Astrocyte (in vitro differentiated cells and primary cell): ENCODE measurements around the gene NUTM1. TPM values are rescaled to one million over a fixed set of nuclear protein-coding genes. Genes with fewer than 3 reads are reported as not detected.

ENCODE experiments used
- DNase-seq: peaks from one replicate; pipeline ENCODE4 v3.0.0-alpha.2; 2010; ENCODE audit warnings: low read depth
- FAIRE-seq: peaks from 2 replicates; lab custom pipeline; 2011; peaks lifted over from hg19 to GRCh38; lab: Jason Lieb, UNC
- H2AFZ ChIP-seq: 2 replicates; pipeline ENCODE4 v1.6.0; 2012; ENCODE audit warnings: low read depth, low read length, inconsistent platforms
- H3K27ac ChIP-seq: 2 replicates; pipeline ENCODE4 v1.5.1; 2011; ENCODE audit warnings: low read depth, low read length, inconsistent platforms
- H3K27me3 ChIP-seq: 2 replicates; pipeline ENCODE4 v1.6.0; 2011; ENCODE audit warnings: low read length, inconsistent platforms; ENCODE audit not compliant: insufficient read depth
- H3K36me3 ChIP-seq: 2 replicates; pipeline ENCODE4 v1.5.1; 2011; ENCODE audit warnings: low read length, inconsistent platforms; ENCODE audit not compliant: insufficient read depth
- H3K4me1 ChIP-seq: 2 replicates; pipeline ENCODE4 v1.5.1; 2011; ENCODE audit warnings: low read length, inconsistent platforms; ENCODE audit not compliant: insufficient read depth
- H3K4me2 ChIP-seq: 2 replicates; pipeline ENCODE4 v1.6.0; 2012; ENCODE audit warnings: low read length, inconsistent platforms
- H3K4me3 ChIP-seq: 2 replicates; pipeline ENCODE4 v1.5.1; 2011; ENCODE audit warnings: low read depth, mild to moderate bottlenecking, low read length, inconsistent platforms; ENCODE audit not compliant: insufficient read depth
- H3K79me2 ChIP-seq: 2 replicates; pipeline ENCODE4 v1.6.0; 2012; ENCODE audit warnings: mild to moderate bottlenecking, low read length, inconsistent platforms; ENCODE audit not compliant: insufficient read depth
- H3K9ac ChIP-seq: 2 replicates; pipeline ENCODE4 v1.6.0; 2012; ENCODE audit warnings: mild to moderate bottlenecking, low read length, inconsistent platforms
- H3K9me3 ChIP-seq: 2 replicates; pipeline ENCODE4 v1.5.1; 2012; ENCODE audit warnings: low read depth, mild to moderate bottlenecking, low read length, inconsistent platforms; ENCODE audit not compliant: insufficient read depth
- H4K20me1 ChIP-seq: 2 replicates; pipeline ENCODE4 v1.6.0; 2012; ENCODE audit warnings: low read length, inconsistent platforms; ENCODE audit not compliant: insufficient read depth
- H3K27ac Mint-ChIP-seq: one replicate; pipeline ENCODE4 v1.8.0; 2021; ENCODE audit warnings: mild to moderate bottlenecking, mixed read lengths; ENCODE audit not compliant: unreplicated experiment
- H3K27me3 Mint-ChIP-seq: one replicate; pipeline ENCODE4 v1.8.0; 2021; ENCODE audit warnings: low read depth, mixed read lengths; ENCODE audit not compliant: unreplicated experiment
- H3K36me3 Mint-ChIP-seq: one replicate; pipeline ENCODE4 v1.8.0; 2021; ENCODE audit warnings: low read depth, mixed read lengths; ENCODE audit not compliant: unreplicated experiment
- H3K4me1 Mint-ChIP-seq: one replicate; pipeline ENCODE4 v1.8.0; 2021; ENCODE audit warnings: low read depth, mixed read lengths; ENCODE audit not compliant: unreplicated experiment
- H3K4me3 Mint-ChIP-seq: one replicate; pipeline ENCODE4 v1.8.0; 2021; ENCODE audit warnings: mild to moderate bottlenecking, moderate library complexity, mixed read lengths; ENCODE audit not compliant: unreplicated experiment
- H3K9me3 Mint-ChIP-seq: one replicate; pipeline ENCODE4 v1.8.0; 2021; ENCODE audit warnings: mild to moderate bottlenecking, mixed read lengths; ENCODE audit not compliant: unreplicated experiment
- CTCF ChIP-seq: IDR thresholded peaks from 2 replicates; pipeline ENCODE4 v1.5.1; 2011; ENCODE audit warnings: low read depth, mild to moderate bottlenecking, inconsistent platforms, low read length, moderate library complexity; ENCODE audit not compliant: insufficient read depth
- EZH2 ChIP-seq: IDR thresholded peaks from 2 replicates; pipeline ENCODE4 v1.6.1; 2012; ENCODE audit warnings: mild to moderate bottlenecking, low read length, inconsistent platforms; ENCODE audit not compliant: insufficient read depth
- total RNA-seq: library from RNA; stranded (reverse); gene quantifications from 2 replicates; pipeline ENCODE4 v1.2.1, GENCODE V29; 2021

The NUTM1 gene
- total RNA-seq, 1 donor from 2014 or later: not detected

- TF ChIP-seq CTCF (no peak), EZH2 (no peak)
- Histone ChIP-seq H3K4me2 (peak overlapping the region; percentile 70), H3K79me2 (peaks cover 10% of the 10 kb centered on the region), H3K4me1 (peaks cover 12% of the 10 kb centered on the region), H3K27me3 (no peaks in the 10 kb centered on the region), H2AFZ (no peak overlapping the region), H3K4me3 (peak overlapping the region; percentile 3), H3K9ac (peak overlapping the region; percentile 29), H4K20me1 (no peaks in the 10 kb centered on the region), H3K27ac (no peak overlapping the region), H3K9me3 (no peaks in the 10 kb centered on the region), H3K36me3 (peaks cover 14% of the 10 kb centered on the region)
- H3K4me3 Mint-ChIP-seq: peak overlapping the region; percentile 70
- no peak overlapping the region for H3K27ac Mint-ChIP-seq
- peaks cover 11% of the 10 kb centered on the region for H3K4me1 Mint-ChIP-seq
- H3K27me3 Mint-ChIP-seq: no peaks in the 10 kb centered on the region
- H3K36me3 Mint-ChIP-seq: peaks cover 4% of the 10 kb centered on the region
- no peak for FAIRE-seq
- no peak for DNase-seq
- no peaks in the 10 kb centered on the region for H3K9me3 Mint-ChIP-seq
Observed at GRCh38 chr15:34335176-34336032, 7.7 kb upstream of the NUTM1 start.

- Histone ChIP-seq H2AFZ (peak overlapping the region; percentile 93), H3K27ac (no peak overlapping the region), H3K4me2 (peak overlapping the region; percentile 96), H4K20me1 (no peaks in the 10 kb centered on the region), H3K9ac (peak overlapping the region; percentile 88), H3K9me3 (no peaks in the 10 kb centered on the region), H3K79me2 (peaks cover 17% of the 10 kb centered on the region), H3K4me3 (peak overlapping the region; percentile 77), H3K36me3 (peaks cover 19% of the 10 kb centered on the region), H3K27me3 (no peaks in the 10 kb centered on the region), H3K4me1 (peaks cover 12% of the 10 kb centered on the region)
- H3K27me3 Mint-ChIP-seq: no peaks in the 10 kb centered on the region
- H3K9me3 Mint-ChIP-seq: no peaks in the 10 kb centered on the region
- DNase-seq (no peak), FAIRE-seq (no peak)
- TF ChIP-seq CTCF (no peak), EZH2 (no peak)
- peak overlapping the region; percentile 92 for H3K4me3 Mint-ChIP-seq
- peaks cover 12% of the 10 kb centered on the region for H3K4me1 Mint-ChIP-seq
- peaks cover 7% of the 10 kb centered on the region for H3K36me3 Mint-ChIP-seq
- no peak overlapping the region for H3K27ac Mint-ChIP-seq
Observed at GRCh38 chr15:34336231-34336990, 6.7 kb upstream of the NUTM1 start.
